Activated CD4-positive, alpha-beta T cell treated with anti-CD3 and anti-CD28 coated beads for 48 hours (primary cell): ENCODE data around the gene PRKCE.

Experiments used
- DNase-seq: peaks from one replicate; pipeline ENCODE4 v3.0.0-alpha.2; 2020

The PRKCE gene

DNA sequence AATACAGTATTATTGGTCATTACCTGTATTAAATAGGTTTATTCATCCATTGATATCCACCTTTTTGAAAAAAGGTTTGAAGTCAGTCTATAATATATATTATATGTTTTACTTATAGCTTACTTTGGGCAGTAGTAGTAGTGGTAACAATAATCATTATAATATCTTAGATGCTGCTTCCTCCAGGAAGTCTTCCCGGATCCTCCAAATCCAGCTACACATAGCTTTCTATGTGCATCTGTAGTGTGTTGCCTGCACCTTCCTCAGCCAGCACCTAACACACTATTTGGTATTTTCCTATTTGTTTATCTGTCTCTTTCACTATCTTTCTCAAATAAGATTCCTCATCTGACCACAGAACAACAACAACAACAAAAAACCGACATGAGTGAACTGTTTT, 81.0 kb downstream of the PRKCE start:
- DNase-seq: no peak

GRCh38 chr2:45732946-45733345, 81.5 kb downstream of the PRKCE start:
- no peak for DNase-seq

DNA sequence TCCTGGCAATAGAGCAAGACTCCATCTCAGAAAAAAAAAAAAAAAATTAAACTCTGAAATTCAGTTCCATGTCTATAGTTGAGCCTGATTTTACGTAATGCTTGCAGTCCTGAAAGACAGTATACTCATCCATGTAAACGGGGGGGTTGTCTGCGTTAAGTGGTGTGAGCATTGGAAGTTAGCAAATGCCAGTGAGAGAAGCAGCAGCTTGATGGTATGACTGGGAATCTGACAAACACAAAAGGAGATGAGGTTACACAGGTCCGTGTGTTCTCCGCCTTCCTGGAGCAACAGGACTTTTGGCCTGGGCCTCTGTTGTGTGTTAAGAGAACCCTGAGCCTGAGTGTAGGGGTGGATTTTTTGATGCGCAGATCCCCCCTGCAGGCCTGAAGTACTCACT, 82.9 kb downstream of the PRKCE start:
- no peak for DNase-seq

DNA sequence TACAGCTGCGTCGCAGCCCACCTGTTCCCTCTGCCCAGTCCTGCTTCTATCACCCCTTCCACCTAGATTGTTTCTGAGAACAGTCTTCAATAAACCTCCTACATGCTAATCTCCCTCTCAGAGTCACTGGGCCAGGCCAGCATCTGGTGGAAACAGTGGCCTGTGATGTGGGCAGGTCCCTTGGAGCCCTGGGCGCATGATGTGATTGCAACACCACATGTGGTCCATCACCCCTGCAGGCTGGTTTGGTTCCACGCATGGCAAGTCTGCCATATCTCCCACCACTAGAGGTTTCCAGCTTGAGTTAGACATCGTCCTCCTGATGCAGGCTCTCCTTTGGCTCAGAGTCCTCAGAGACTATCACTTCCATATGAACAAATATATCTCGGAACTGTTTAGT, 83.5 kb downstream of the PRKCE start:
- DNase-seq: no peak

DNA sequence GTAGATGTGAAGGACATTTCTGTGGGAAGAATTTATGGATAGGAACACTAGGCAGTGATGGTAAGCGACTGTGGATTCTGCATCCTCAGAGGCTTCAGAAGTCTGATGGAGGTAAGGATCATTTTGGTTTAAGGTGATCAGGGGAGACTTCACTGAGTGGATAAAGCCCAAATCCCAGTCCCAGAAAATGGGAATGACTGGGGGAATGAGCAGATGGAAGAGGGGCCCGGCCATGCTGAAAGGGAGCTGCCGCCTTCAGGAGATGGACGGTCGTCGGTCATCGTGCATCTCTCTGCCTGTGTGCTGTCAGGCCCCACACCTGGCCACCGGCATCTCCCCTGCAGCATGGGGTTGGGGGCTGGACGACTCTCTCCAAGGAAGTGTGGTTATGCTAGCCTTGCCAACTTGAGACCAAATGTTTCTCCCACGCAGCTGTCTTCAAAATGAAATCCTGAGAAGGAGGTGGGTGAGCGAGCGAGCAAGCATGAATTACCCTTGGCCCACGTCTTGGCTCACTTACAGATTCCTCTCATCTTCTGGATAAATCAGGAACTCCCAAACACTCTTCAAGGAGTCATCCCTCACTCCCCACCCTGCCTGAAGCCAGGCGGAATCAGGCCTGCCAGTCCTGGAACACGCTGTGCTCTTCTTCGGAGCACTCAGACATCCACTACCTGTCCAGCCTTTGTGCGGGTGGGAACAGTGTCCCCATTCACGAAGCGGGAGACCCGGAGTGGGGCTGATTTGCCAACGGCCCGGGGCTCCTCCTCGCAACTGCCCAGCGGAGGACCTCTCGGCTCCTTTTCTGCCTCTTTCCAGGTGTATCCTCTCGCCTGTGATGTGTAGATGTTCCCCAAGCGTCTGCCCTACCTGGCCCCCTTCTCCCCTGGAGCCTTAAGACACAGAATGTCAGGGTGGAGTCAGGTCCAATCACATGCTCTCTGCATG, 85.6 kb downstream of the PRKCE start:
- DNase-seq: no peak

GRCh38 chr2:45739796-45740485, 88.5 kb downstream of the PRKCE start:
- DNase-seq: peak; percentile 15

DNA sequence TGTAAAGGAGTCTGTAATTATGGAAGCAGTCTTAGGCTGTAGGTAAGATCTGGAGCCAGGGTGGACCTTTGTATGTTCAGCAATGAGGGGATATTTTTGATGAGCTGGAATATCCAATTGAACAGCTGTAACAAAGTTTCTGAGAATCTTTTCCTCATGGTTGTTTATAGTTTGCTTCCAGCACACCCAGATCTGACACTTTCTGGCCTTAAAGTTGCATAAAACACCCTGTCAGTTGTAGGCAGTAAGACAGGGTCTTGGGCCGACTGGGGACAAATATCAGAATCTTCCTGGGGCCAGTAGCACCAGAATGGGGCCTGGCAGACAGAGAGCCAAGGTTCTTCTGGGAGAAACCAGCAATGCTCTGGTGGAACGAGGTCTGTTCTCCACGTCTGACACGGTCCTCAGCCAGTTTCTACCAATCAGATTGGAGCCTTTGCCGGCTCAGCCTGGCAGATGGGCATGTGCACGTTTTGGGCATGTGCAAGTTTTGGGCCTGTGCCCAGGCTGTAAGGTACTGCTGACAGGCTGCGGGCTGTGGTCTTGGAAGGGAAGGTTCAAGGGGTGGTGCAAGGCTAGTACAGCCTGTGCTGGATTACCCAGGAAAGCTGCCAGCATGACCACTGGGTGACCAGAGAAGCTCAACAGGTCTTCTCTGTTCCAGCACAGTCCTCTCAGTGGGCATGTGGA, 89.8 kb downstream of the PRKCE start:
- DNase-seq: no peak

DNA sequence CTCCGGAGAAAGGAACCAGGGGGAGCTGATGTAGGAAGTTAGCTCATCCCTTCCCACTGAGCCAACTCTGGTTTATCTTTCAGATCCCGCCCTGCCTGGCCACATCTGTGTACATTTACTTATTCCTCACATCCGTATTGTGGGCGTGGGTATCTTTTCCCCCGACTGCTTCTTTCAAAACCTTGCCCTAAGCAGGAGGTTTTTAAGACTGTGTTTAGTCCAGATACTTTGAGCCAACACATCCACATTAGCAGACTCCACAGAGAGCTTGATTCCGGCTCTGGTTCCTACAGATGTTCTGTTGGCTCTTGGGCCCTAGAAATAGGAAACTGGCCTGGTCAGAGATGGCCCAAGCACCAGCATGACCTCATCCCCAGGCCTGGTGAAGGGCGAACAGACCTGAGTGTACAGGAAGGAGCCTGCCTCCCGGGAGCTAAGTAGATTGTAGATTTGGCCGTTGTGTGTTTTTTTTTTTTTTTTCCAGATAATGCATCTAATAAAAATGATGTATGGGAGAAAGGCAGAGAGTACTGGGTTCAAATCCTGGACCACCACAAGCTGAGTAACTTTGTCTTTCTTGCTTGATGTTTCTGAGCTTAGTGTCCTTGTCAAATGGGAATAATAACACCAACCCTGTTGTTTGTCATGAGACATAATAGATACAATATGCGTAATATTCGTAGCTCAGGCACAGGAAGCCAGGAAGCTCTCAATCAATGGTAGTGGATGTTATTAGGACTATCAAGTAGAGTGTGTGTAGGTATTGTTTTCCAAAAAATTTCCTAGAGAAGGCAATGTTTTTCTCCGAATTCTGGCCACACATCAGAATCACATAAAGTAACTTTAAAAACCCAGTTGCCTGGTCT, 92.3 kb downstream of the PRKCE start:
- no peak for DNase-seq

GRCh38 chr2:45745231-45745630, 93.8 kb downstream of the PRKCE start:
- DNase-seq: no peak

GRCh38 chr2:45746888-45747287, 95.4 kb downstream of the PRKCE start:
- DNase-seq: no peak

DNA sequence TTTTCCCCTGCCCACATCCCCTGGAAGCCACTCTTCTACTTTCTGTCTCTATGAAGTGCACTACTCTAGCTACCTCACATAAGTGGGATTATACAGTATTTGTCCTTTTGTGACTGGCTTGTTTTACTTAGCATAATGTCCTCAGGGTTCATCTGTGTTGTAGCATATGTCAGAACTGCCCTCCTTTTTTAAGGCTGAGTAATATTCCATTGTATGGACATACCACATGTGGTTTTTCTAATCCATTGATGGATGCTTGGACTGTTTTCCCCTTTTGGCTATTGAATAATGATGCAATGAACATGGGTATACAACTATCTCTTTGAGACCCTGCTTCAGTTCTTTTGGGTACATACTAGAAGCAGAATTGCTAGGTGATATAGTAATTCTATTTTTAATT, 95.9 kb downstream of the PRKCE start:
- no peak for DNase-seq

DNA sequence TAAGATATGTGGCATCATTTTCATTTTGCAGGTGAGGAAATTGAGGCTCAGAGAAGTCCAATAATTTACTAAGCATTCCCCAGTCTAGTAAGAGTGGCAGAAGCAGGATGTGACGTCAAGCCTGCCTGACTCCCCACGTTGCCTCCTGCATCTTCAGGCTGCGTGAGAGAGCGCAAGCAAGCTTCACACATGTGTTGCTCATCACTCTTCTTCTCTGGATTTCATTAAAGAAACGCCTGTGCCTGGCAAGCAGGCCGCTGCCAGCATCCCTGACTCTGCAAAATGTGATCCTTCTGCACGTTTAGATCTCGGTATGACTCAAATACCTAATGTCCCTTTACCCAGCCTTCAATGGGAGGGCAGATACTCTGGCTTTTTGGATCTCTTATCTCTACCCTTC, 96.8 kb downstream of the PRKCE start:
- peak; percentile 5 for DNase-seq

DNA sequence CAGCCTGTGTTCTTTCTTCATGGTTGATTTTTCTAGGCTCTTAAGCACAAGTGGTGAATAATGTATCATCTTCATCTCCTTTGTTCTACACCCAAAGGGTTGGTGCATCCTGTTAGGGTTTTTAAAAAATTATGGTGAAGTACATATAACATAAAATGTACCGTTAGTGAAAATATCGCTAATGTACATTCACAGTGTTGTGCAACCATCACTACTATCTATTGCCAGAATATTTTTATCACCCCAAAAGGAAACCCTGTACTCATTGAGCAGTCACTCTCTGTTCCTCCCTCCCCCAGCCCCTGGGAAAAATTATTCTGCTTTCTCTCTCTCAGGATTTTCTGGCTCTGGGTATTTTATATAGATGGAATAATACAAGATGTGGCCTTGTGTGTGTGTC, 98.5 kb downstream of the PRKCE start:
- DNase-seq: no peak

GRCh38 chr2:45750484-45750883, 99.0 kb downstream of the PRKCE start:
- DNase-seq: no peak

GRCh38 chr2:45753381-45753780, 101.9 kb downstream of the PRKCE start:
- no peak for DNase-seq

GRCh38 chr2:45754131-45755010, 102.9 kb downstream of the PRKCE start:
- no peak for DNase-seq

GRCh38 chr2:45755585-45756335, 104.3 kb downstream of the PRKCE start:
- no peak for DNase-seq

DNA sequence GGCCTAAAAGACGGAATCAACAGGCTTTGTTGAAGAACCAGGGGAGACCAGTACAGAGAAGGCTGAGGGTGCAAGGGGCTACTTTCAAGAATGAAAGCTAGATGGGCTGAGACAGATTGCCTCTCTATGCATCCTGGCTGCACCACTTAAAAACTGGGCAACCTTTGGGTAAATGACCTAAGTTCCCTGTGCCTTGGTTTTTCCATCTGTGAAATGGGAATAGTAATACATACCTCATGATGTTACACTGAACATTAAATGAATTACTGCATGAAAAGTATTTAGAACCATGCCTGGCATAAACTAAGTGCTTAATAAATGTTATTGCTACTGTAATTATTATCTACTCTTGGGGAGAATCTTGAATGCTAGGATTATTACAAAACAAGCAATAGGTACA, 106.5 kb downstream of the PRKCE start:
- no peak for DNase-seq

GRCh38 chr2:45759310-45759851, 107.9 kb downstream of the PRKCE start:
- DNase-seq: no peak

- DNase-seq: no peak
Observed at GRCh38 chr2:45761635-45762034, 110.2 kb downstream of the PRKCE start.

GRCh38 chr2:45763255-45763654, 111.8 kb downstream of the PRKCE start:
- no peak for DNase-seq
